Endometrial microvascular endothelial cells (primary cell): Measurements from ENCODE around the gene KLK10. TPM values are rescaled to one million over a fixed set of nuclear protein-coding genes. Genes with fewer than 3 reads are reported as not detected.
"Not testable (repeated sequence)": the region's sequence is repeated elsewhere in the genome, so short reads cannot be mapped to it uniquely, and the experiment has no call there.

ENCODE experiments used
- in situ Hi-C: cut with HindIII; loops from 2 replicates; pipeline ENCODE4 v1.10.0; 2017; ENCODE audit warnings: low sequenced_read_pairs, low pct_unique_long_range_greater_than_20kb; ENCODE audit errors: inconsistent ontology term
- total RNA-seq: library from RNA; depleted of rRNA; stranded (reverse); fragments of >200 nt; gene quantifications from one replicate; pipeline ENCODE4 v1.2.3, GENCODE V29; 2015; ENCODE audit errors: inconsistent ontology term

The KLK10 gene
- total RNA-seq, 1 donor from 2014 or later: not detected

- in situ Hi-C loops: no loop called here
Observed at GRCh38 chr19:50977626-50978025, 41.9 kb downstream of the KLK10 start.

- in situ Hi-C loops: no loop called here
Observed at GRCh38 chr19:50975766-50976165, 43.7 kb downstream of the KLK10 start.

GRCh38 chr19:50974702-50975556, 44.6 kb downstream of the KLK10 start:
- in situ Hi-C loops: no loop called here

- in situ Hi-C loops: no loop called here
Observed at GRCh38 chr19:50972795-50973376, 46.6 kb downstream of the KLK10 start.

- in situ Hi-C loops: not testable (repeated sequence)
Observed at GRCh38 chr19:50969810-50970209, 49.7 kb downstream of the KLK10 start.

GRCh38 chr19:50969413-50969760, 50.1 kb downstream of the KLK10 start, which contains the start of gene KLK6:
Gene KLK6, minus strand, starts transcription at chr19:50969591. Its CDS starts 1,487 bp downstream, at chr19:50968104.
- in situ Hi-C loops: no loop called here

GRCh38 chr19:50968716-50969412, 50.6 kb downstream of the KLK10 start:
- in situ Hi-C loops: no loop called here

- in situ Hi-C loops: no loop called here
Observed at GRCh38 chr19:50967929-50968715, 51.4 kb downstream of the KLK10 start.

- in situ Hi-C loops: no loop called here
Observed at GRCh38 chr19:50964266-50964665, 55.2 kb downstream of the KLK10 start.

GRCh38 chr19:50963381-50963780, 56.1 kb downstream of the KLK10 start:
- in situ Hi-C loops: no loop called here

Other genes starting within 250 kb of the KLK10 start
- gene GPR32, start 249.2 kb downstream of the KLK10 start, total RNA-seq: not detected
- gene ACP4, start 229.3 kb downstream of the KLK10 start, total RNA-seq: not detected
- gene KLK1, start 195.9 kb downstream of the KLK10 start, total RNA-seq: not detected
- gene KLK15, start 186.1 kb downstream of the KLK10 start, total RNA-seq: not detected
- not detected for gene KLK3, start 164.8 kb downstream of the KLK10 start, total RNA-seq
- not detected for gene KLK2, start 146.3 kb downstream of the KLK10 start, total RNA-seq
- gene KLK4, start 108.3 kb downstream of the KLK10 start, total RNA-seq: not detected
- gene KLK5, start 66.7 kb downstream of the KLK10 start, total RNA-seq: not detected
- gene KLK6, start 50.1 kb downstream of the KLK10 start, total RNA-seq: not detected
- gene KLK7, start 35.8 kb downstream of the KLK10 start, total RNA-seq: not detected
- not detected for gene KLK8, start 18.1 kb downstream of the KLK10 start, total RNA-seq
- gene KLK11, start 6.9 kb upstream of the KLK10 start, total RNA-seq: not detected
- gene KLK12, start 15.3 kb upstream of the KLK10 start, total RNA-seq: not detected
- not detected for gene KLK13, start 45.4 kb upstream of the KLK10 start, total RNA-seq
- not detected for gene KLK14, start 63.2 kb upstream of the KLK10 start, total RNA-seq
- 21.6 TPM for gene CTU1, start 88.7 kb upstream of the KLK10 start, total RNA-seq
- gene SIGLEC9, start 105.2 kb upstream of the KLK10 start, total RNA-seq: not detected
- not detected for gene SIGLEC7, start 122.6 kb upstream of the KLK10 start, total RNA-seq
- not detected for gene CD33, start 205.4 kb upstream of the KLK10 start, total RNA-seq
- gene SIGLECL1, start 231.4 kb upstream of the KLK10 start, total RNA-seq: not detected